Measurements from ENCODE around the gene CDHR2.
"Not testable (repeated sequence)": the region's sequence is repeated elsewhere in the genome, so short reads cannot be mapped to it uniquely, and the experiment has no call there.

The CDHR2 gene

GRCh38 chr5:176596069-176596644 lies 47.0 kb downstream of the CDHR2 start:
- H3K4me1 ChIP-seq, result no peaks in the 10 kb centered on the region
- TF ChIP-seq CTCF (IDR thresholded peaks at IDR 0.05; ENCODE audit: low read depth, low read length), result no peak
- no peak for DNase-seq
- no peak overlapping the region for H3K4me3 ChIP-seq (ENCODE audit: low read depth, low read length)
- H3K36me3 ChIP-seq, result peaks cover 23% of the 10 kb centered on the region
- no peaks in the 10 kb centered on the region for H3K27me3 ChIP-seq
- no peaks in the 10 kb centered on the region for H3K9me3 ChIP-seq

GRCh38 chr5:176596689-176597416 lies 47.7 kb downstream of the CDHR2 start:
- Histone ChIP-seq H3K4me1 (no peaks in the 10 kb centered on the region), H3K4me3 (ENCODE audit: low read depth, low read length) (no peak overlapping the region), H3K36me3 (peaks cover 23% of the 10 kb centered on the region), H3K9me3 (no peaks in the 10 kb centered on the region), H3K27me3 (no peaks in the 10 kb centered on the region)
- TF ChIP-seq CTCF (IDR thresholded peaks at IDR 0.05; ENCODE audit: low read depth, low read length), result no peak
- DNase-seq, result no peak

GRCh38 chr5:176597417-176598389 lies 48.6 kb downstream of the CDHR2 start:
- DNase-seq, result no peak
- no peak overlapping the region for H3K4me3 ChIP-seq (ENCODE audit: low read depth, low read length)
- H3K27me3 ChIP-seq, result no peaks in the 10 kb centered on the region
- peaks cover 23% of the 10 kb centered on the region for H3K36me3 ChIP-seq
- no peaks in the 10 kb centered on the region for H3K4me1 ChIP-seq
- H3K9me3 ChIP-seq, result no peaks in the 10 kb centered on the region
- no peak for TF ChIP-seq CTCF (IDR thresholded peaks at IDR 0.05; ENCODE audit: low read depth, low read length)

- not testable (repeated sequence) for H3K4me1 ChIP-seq; H3K9me3 ChIP-seq; DNase-seq; H3K27me3 ChIP-seq; H3K4me3 ChIP-seq (ENCODE audit: low read depth, low read length)
- H3K36me3 ChIP-seq, result peaks cover 23% of the 10 kb centered on the region
Measured at GRCh38 chr5:176599749-176600430, 50.7 kb downstream of the CDHR2 start.

- Histone ChIP-seq H3K4me3 (ENCODE audit: low read depth, low read length) (no peak overlapping the region), H3K9me3 (no peaks in the 10 kb centered on the region), H3K27me3 (no peaks in the 10 kb centered on the region), H3K36me3 (peaks cover 23% of the 10 kb centered on the region), H3K4me1 (peaks cover 9% of the 10 kb centered on the region)
- no peak for DNase-seq
- TF ChIP-seq CTCF (IDR thresholded peaks at IDR 0.05; ENCODE audit: low read depth, low read length), result no peak
Measured at GRCh38 chr5:176601901-176602482, 52.9 kb downstream of the CDHR2 start.

- TF ChIP-seq CTCF (IDR thresholded peaks at IDR 0.05; ENCODE audit: low read depth, low read length), result no peak
- DNase-seq, result no peak
- H3K4me1 ChIP-seq, result peaks cover 9% of the 10 kb centered on the region
- H3K9me3 ChIP-seq, result no peaks in the 10 kb centered on the region
- no peak overlapping the region for H3K4me3 ChIP-seq (ENCODE audit: low read depth, low read length)
- peaks cover 16% of the 10 kb centered on the region for H3K36me3 ChIP-seq
- H3K27me3 ChIP-seq, result no peaks in the 10 kb centered on the region
Measured at GRCh38 chr5:176603091-176603490, 53.9 kb downstream of the CDHR2 start.

All from BE2C (cell line).